Measurements from ENCODE around the gene MRE11.

DNA sequence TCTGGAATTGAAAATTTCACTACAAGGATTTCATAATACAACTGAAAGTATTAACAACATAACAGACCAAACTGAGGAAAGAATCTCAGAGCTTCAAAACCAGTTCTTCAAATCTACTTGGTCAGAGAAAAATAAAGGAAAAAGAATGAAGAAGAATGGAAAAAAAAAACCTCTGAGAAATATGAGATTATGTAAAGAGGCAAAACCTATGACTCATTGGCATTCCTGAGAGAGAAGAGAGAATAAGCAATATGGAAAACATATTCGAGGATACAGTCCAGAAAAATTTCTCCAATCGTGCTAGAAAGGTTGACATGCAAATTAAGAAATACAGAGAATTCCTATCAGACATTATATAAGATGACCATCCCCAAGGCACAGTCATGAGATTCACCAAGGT, 69.0 kb downstream of the MRE11 start:
- TF ChIP-seq FOXM1 (IDR thresholded peaks at IDR 0.05; ENCODE audit: borderline replicate concordance) (no peak), FOXK2 (IDR thresholded peaks at IDR 0.05) (no peak), FOXA1 (IDR thresholded peaks at IDR 0.05) (no peak), SP1 (IDR thresholded peaks at IDR 0.05) (no peak), CTBP1 (IDR thresholded peaks at IDR 0.05; ENCODE audit: borderline replicate concordance) (no peak), ELF4 (IDR thresholded peaks at IDR 0.05) (no peak), HDGF (IDR thresholded peaks at IDR 0.05; ENCODE audit: borderline replicate concordance) (no peak), BHLHE40 (IDR thresholded peaks at IDR 0.05; ENCODE audit: borderline replicate concordance) (no peak), SUZ12 (IDR thresholded peaks at IDR 0.05) (no peak), ARNT (IDR thresholded peaks at IDR 0.05) (no peak), NFRKB (IDR thresholded peaks at IDR 0.05) (no peak), TARDBP (IDR thresholded peaks at IDR 0.05) (no peak), L3MBTL2 (conservative IDR thresholded peaks at IDR 0.05) (no peak)
- TF ChIP-seq, protein P1, sequence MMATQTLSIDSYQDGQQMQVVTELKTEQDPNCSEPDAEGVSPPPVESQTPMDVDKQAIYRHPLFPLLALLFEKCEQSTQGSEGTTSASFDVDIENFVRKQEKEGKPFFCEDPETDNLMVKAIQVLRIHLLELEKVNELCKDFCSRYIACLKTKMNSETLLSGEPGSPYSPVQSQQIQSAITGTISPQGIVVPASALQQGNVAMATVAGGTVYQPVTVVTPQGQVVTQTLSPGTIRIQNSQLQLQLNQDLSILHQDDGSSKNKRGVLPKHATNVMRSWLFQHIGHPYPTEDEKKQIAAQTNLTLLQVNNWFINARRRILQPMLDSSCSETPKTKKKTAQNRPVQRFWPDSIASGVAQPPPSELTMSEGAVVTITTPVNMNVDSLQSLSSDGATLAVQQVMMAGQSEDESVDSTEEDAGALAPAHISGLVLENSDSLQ (IDR thresholded peaks at IDR 0.05), result no peak

All from HEK293T (cell line).